Endothelial cell of umbilical vein (primary cell): ENCODE results near the gene ANKLE2. TPM values are rescaled to one million over a fixed set of nuclear protein-coding genes. Genes with fewer than 3 reads are reported as not detected.
A peak's percentile ranks its signal among the peaks of the same experiment; 100 is the strongest.

Experiments used
- Bru-seq: library from RNA; stranded (reverse); fragments of 400-500 nt; gene quantifications from one replicate; lab custom pipeline; 2021; lab: Mats Ljungman, UMichigan
- BruChase-seq, 2 experiments: library from RNA; stranded (reverse); fragments of 400-500 nt; gene quantifications; one replicate each; lab custom pipeline; 2021; lab: Mats Ljungman, UMichigan
- BruUV-seq: library from RNA; stranded (reverse); fragments of 400-500 nt; replicated peaks from 2 replicates; lab custom pipeline; 2021; lab: Mats Ljungman, UMichigan
- CTCF ChIA-PET: fragments of 300-600, 350-600 bp; sonication (Branson Sonifier 250); formaldehyde crosslinking; loops from one replicate; lab custom pipeline; 2021; ENCODE audit warnings: antibody characterized with exemption, inconsistent platforms; lab: Charles Lee
- POLR2A ChIA-PET: fragments of 300-600, 350-600 bp; sonication (Branson Sonifier 250); formaldehyde crosslinking; loops from one replicate; lab custom pipeline; 2021; ENCODE audit warnings: antibody characterized with exemption, inconsistent platforms; lab: Charles Lee
- DNase-seq: peaks from one replicate; pipeline ENCODE4 v3.0.0-alpha.2; 2011; ENCODE audit warnings: low read depth, low spot score
- FAIRE-seq: peaks from 2 replicates; lab custom pipeline; 2011; peaks lifted over from hg19 to GRCh38; lab: Jason Lieb, UNC
- H2AFZ ChIP-seq: 2 replicates; pipeline ENCODE4 v1.6.0; 2012; ENCODE audit warnings: low read depth, low read length, control low read depth, inconsistent platforms
- H3K27ac ChIP-seq: 2 replicates; pipeline ENCODE4 v1.5.1; 2011; ENCODE audit warnings: low read depth, mild to moderate bottlenecking, control low read depth, low read length, moderate library complexity; ENCODE audit not compliant: insufficient read depth
- H3K27me3 ChIP-seq, 2 experiments: 2 replicates each; pipeline versions ENCODE4 v1.6.0 to v1.6.1; 2011; ENCODE audit warnings: low read length in 2 of 2, mixed read lengths in 1 of 2; ENCODE audit not compliant: control insufficient read depth in 2 of 2, insufficient read depth in 2 of 2
- H3K36me3 ChIP-seq, 2 experiments: 2 replicates in 1 of 2; 3 replicates in 1 of 2; pipeline ENCODE4 v1.5.1; 2011; ENCODE audit warnings: low read length in 2 of 2, mild to moderate bottlenecking in 1 of 2, moderate library complexity in 1 of 2; ENCODE audit not compliant: control insufficient read depth in 2 of 2, insufficient read depth in 2 of 2; ENCODE audit errors: extremely low read depth in 1 of 2
- H3K4me1 ChIP-seq: 3 replicates; pipeline ENCODE4 v1.5.1; 2011; ENCODE audit warnings: mild to moderate bottlenecking, low read length; ENCODE audit not compliant: control insufficient read depth, insufficient read depth; ENCODE audit errors: extremely low read depth
- H3K4me2 ChIP-seq: 2 replicates; pipeline ENCODE4 v1.6.1; 2011; ENCODE audit warnings: low read length, control low read depth, mixed read lengths; ENCODE audit not compliant: insufficient read depth
- H3K4me3 ChIP-seq, 3 experiments: fragments of 200-600 bp in 1 of 3; sonication (generic), shearing (Covaris generic) in 1 of 3; replicated peaks in 1 of 3; 2 replicates each; pipeline ENCODE4 v1.5.1; 2011 to 2016; ENCODE audit warnings: control low read depth in 3 of 3, low read length in 3 of 3, mild to moderate bottlenecking in 2 of 3, inconsistent platforms in 1 of 3, low read depth in 1 of 3, moderate library complexity in 1 of 3; ENCODE audit not compliant: insufficient read depth in 1 of 3
- H3K79me2 ChIP-seq: 2 replicates; pipeline ENCODE4 v1.6.0; 2012; ENCODE audit warnings: low read length, inconsistent platforms; ENCODE audit not compliant: control insufficient read depth, insufficient read depth
- H3K9ac ChIP-seq: replicated peaks from 2 replicates; pipeline ENCODE3; 2011; ENCODE audit warnings: low read length, control low read depth; ENCODE audit not compliant: insufficient read depth; ENCODE audit errors: extremely low read depth
- H3K9me1 ChIP-seq: replicated peaks from 3 replicates; pipeline ENCODE4 v1.6.0; 2011; ENCODE audit warnings: mild to moderate bottlenecking, low read length; ENCODE audit not compliant: control insufficient read depth, insufficient read depth; ENCODE audit errors: extremely low read depth
- H3K9me3 ChIP-seq: replicated peaks from 2 replicates; pipeline ENCODE4 v1.5.1; 2012; ENCODE audit warnings: low read length, inconsistent platforms; ENCODE audit not compliant: control insufficient read depth, insufficient read depth
- H4K20me1 ChIP-seq: replicated peaks from 2 replicates; pipeline ENCODE3; 2011; ENCODE audit warnings: mild to moderate bottlenecking, low read length; ENCODE audit not compliant: control insufficient read depth, insufficient read depth; ENCODE audit errors: extremely low read depth
- CTCF ChIP-seq, 2 donors: IDR thresholded peaks; 1 replicate in 1 of 2; 2 replicates in 1 of 2; pipeline ENCODE4 v1.5.1; 2011; ENCODE audit warnings: low read length in 2 of 2, mild to moderate bottlenecking in 2 of 2, moderate library complexity in 2 of 2, control low read depth in 1 of 2, inconsistent platforms in 1 of 2, low read depth in 1 of 2; ENCODE audit not compliant: insufficient read depth in 1 of 2; ENCODE audit errors: extremely low read depth in 1 of 2
- FOS ChIP-seq: IDR thresholded peaks from 2 replicates; pipeline ENCODE4 v1.6.1; 2011; ENCODE audit warnings: mild to moderate bottlenecking, low read length, moderate library complexity, borderline replicate concordance; ENCODE audit not compliant: insufficient read depth
- GATA2 ChIP-seq: IDR thresholded peaks from 2 replicates; pipeline ENCODE4 v1.7.0; 2011; ENCODE audit warnings: low read depth, mild to moderate bottlenecking, moderate library complexity, mixed read lengths, low read length; ENCODE audit not compliant: insufficient read length, insufficient read depth
- JUN ChIP-seq: IDR thresholded peaks from 2 replicates; pipeline ENCODE4 v1.6.1; 2011; ENCODE audit warnings: borderline replicate concordance, low read depth; ENCODE audit not compliant: insufficient read length, insufficient read depth
- MYC ChIP-seq: IDR thresholded peaks from one replicate; pipeline ENCODE4 v1.6.1; 2011; ENCODE audit warnings: mild to moderate bottlenecking, low read depth, low read length
- dilution Hi-C: fragments of 300-500 bp; cut with MboI; formaldehyde crosslinking; loops from one replicate; pipeline ENCODE4 v1.15.0; 2019; ENCODE audit warnings: low sequenced_read_pairs; ENCODE audit not compliant: extremely low pct_ligation_motif_present
- intact Hi-C: fragments of 100-400 bp; cut with micrococcal nuclease; formaldehyde crosslinking; loops from one replicate; pipeline ENCODE4 v1.10.0; 2022
- long read RNA-seq: library from polyadenylated mRNA; stranded (forward); transcript quantifications from one replicate; pipeline ENCODE4 v2.0.0, GENCODE V29; 2021
- polyA minus RNA-seq, 3 experiments: library from RNA; depleted of rRNA, polyadenylated mRNA; stranded (reverse); fragments of >200 nt; gene quantifications; 1 replicate in 1 of 3; 2 replicates in 2 of 3; pipeline ENCODE4 v1.2.3, GENCODE V29; 2011
- polyA plus RNA-seq, 4 experiments: library from polyadenylated mRNA; depleted of rRNA in 3 of 4; stranded (reverse) in 3 of 4; unstranded in 1 of 4; fragments of >200 nt; gene quantifications; 2 replicates each; pipeline versions ENCODE4 v1.2.1 to v1.2.3, GENCODE V29; 2011 to 2012; ENCODE audit warnings: missing spikeins in 1 of 4
- total RNA-seq: library from RNA; stranded (reverse); gene quantifications from 2 replicates; pipeline ENCODE4 v1.2.3, GENCODE V29; 2021

ANKLE2 gene
- total RNA-seq (96.2 and 112 TPM in 2 replicates), polyA plus RNA-seq (72.9 and 75.8 TPM in 2 replicates), polyA minus RNA-seq (300 and 319 TPM in 2 replicates), Bru-seq, nascent RNA (percentile 84 among the genes with signal in this experiment), BruChase-seq, experiment 1, labeled RNA remaining after a 6-hour chase (percentile 95 among the genes with signal in this experiment), BruChase-seq, experiment 2, labeled RNA remaining after a 2-hour chase (percentile 95 among the genes with signal in this experiment)
- 74.0 and 88.0 TPM in 2 replicates for polyA plus RNA-seq (2011; cell fraction: cytosol; rRNA removed)
- polyA plus RNA-seq (2011; cell fraction: nucleus; rRNA removed) = 493 and 502 TPM in 2 replicates
- polyA plus RNA-seq (2012) = 86.4 and 87.6 TPM in 2 replicates
- polyA minus RNA-seq (2011; cell fraction: cytosol; rRNA and poly(A)+ RNA removed) = 79.0 TPM
- 164 and 238 TPM in 2 replicates for polyA minus RNA-seq (2011; cell fraction: nucleus; rRNA and poly(A)+ RNA removed)
- long read RNA-seq, full-length matches to known transcripts = 135 of 239 reads
- long read RNA-seq, partial matches to known transcripts = 29 of 239 reads
- long read RNA-seq, other reads (novel, unspliced or antisense) = 75 of 239 reads

DNA sequence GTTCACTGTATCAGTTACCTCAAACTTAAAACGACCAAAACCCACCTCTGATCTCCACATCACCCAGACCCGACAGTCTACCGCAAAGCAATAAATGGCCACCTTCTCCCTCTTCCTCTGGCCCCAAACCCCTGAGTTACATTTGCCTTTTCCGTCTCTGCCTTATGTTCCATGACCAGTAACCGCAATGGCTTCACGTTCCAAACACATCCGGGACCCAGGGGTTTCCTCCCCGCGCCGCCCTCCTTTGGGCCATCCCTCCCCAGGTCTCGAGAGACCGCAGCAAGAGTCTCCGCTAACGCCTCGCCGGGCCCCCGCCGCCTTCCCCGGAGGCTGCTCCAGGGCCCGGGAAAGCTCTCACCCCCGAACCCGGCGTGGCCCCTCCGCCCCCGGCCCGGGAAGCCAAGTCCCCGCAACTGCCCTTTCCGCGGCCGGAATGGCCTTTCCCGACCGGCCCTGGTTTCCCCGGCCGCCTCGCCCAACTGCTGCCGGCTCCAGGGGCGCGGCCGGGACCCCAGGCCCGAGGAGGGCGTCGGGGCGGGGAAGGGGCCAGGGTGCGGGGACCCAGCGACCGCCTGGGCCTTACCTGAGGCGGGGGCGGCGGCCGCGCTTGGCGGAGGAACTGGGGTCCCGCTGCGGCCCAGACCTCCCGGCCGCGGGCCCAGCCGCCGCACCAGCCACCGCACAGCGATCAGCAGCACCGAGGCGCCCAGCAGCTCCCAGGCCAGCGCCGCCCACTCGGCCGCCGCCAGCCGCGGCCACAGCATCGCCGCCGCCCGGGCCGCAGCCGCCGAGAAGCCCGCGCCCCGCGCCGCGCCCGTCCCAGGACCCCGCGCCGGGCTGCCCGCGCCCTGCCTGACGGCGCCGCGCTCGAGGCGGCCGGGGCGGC, at the start of gene ANKLE2:
Gene ANKLE2, minus strand, starts transcription at position 801 of the 889 bp plus-strand sequence. Its CDS starts 34 bp downstream, at position 767.
- H3K27me3 ChIP-seq = no peaks in the 10 kb centered on the region
- peak; percentile 52 for DNase-seq
- H2AFZ ChIP-seq = peak within 1 kb of the TSS; percentile 92
- H3K9ac ChIP-seq = peak within 1 kb of the TSS; percentile 80
- intact Hi-C loops (loop anchor here (1.0 kb wide), 1 partner anchor 74 kb away; the partner anchor contains the start of genes POLE and PXMP2), dilution Hi-C loops (no loop called here)
- peak within 1 kb of the TSS; percentile 84 for H3K4me2 ChIP-seq
- peaks cover 9% of the 10 kb centered on the region for H4K20me1 ChIP-seq
- H3K36me3 ChIP-seq = peaks cover 2 to 6% of the 10 kb centered on the region in 2 experiments
- peaks cover 52% of the 10 kb centered on the region for H3K79me2 ChIP-seq
- ChIA-PET CTCF (interaction anchor here (1.3 kb wide), 1 partner anchor 20 kb away, joined by 4 read pairs; no protein-coding TSS in a partner anchor), POLR2A (no interaction called here)
- H3K27ac ChIP-seq = peak within 1 kb of the TSS; percentile 75
- no peak for TF ChIP-seq MYC
- TF ChIP-seq JUN = no peak
- no peak for TF ChIP-seq FOS
- TF ChIP-seq CTCF (IDR thresholded peaks at IDR 0.05; ENCODE audit: extremely low read depth in 1 of 2, insufficient read depth in 1 of 2, low read depth in 1 of 2, low read length in 2 of 2) = no peak
- TF ChIP-seq GATA2 = no peak
- no peaks in the 10 kb centered on the region for H3K9me1 ChIP-seq
- H3K4me1 ChIP-seq = peaks cover 12% of the 10 kb centered on the region
- peak; percentile 63 for FAIRE-seq
- no peaks in the 10 kb centered on the region for H3K9me3 ChIP-seq
- BruUV-seq = no TSS peak
- peak within 1 kb of the TSS; percentile 81 to 87 (median 86) for H3K4me3 ChIP-seq
